ENCODE results near the gene PFDN1. TPM values are rescaled to one million over a fixed set of nuclear protein-coding genes. Genes with fewer than 3 reads are reported as not detected.

Gene PFDN1
- total RNA-seq, 1 experiment from 2014 or later: 48.9 TPM

DNA sequence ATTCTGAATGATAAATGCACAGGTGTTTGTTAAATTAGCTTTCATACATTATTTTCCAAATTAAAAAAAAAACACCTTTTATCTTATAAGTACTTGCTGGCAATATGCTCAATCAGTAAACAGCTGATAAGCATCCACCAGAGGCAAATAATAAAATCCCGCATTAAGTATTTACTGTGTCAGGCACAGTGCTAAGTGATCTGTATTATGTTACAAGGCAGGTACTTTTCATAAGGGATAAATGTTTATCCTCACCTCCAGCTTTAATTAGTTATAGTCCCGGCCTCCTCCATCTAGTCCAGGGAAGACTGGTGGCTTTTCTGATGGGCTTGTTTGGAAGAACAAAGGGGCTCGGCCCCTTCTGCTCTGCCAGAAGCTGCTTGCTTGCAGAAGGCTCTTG is 40.1 kb downstream of the PFDN1 start (continued):
- TF ChIP-seq, protein P1, sequence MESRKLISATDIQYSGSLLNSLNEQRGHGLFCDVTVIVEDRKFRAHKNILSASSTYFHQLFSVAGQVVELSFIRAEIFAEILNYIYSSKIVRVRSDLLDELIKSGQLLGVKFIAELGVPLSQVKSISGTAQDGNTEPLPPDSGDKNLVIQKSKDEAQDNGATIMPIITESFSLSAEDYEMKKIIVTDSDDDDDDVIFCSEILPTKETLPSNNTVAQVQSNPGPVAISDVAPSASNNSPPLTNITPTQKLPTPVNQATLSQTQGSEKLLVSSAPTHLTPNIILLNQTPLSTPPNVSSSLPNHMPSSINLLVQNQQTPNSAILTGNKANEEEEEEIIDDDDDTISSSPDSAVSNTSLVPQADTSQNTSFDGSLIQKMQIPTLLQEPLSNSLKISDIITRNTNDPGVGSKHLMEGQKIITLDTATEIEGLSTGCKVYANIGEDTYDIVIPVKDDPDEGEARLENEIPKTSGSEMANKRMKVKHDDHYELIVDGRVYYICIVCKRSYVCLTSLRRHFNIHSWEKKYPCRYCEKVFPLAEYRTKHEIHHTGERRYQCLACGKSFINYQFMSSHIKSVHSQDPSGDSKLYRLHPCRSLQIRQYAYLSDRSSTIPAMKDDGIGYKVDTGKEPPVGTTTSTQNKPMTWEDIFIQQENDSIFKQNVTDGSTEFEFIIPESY (IDR thresholded peaks at IDR 0.05; ENCODE audit: extremely low read depth, insufficient replicate concordance, low read length): no peak

DNA sequence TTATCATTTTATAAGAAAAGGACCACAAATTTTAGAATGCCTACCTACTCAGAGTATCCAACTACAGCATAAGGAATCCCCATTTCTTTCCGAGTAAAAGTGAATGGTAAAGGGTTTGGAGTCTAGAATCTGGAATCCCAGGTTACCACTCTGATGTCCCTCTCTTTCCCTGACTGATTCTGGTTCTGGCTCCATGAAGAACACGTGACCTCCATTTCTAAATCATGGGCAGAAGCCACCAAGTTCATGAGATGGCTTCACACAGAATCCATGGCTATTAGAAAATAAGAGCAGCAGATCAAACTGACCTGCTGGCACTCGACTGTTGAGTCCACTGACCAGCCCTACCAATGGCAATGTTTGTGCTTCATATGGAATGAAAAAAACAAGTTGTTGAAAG is 40.7 kb downstream of the PFDN1 start:
- peaks cover 71% of the 10 kb centered on the region for H3K79me2 ChIP-seq (ENCODE audit: insufficient read depth, low read length)
- DNase-seq (ENCODE audit: low read depth, low spot score) (no peak), ATAC-seq (no peak)
- no peak overlapping the region for H3K27ac ChIP-seq (ENCODE audit: low read depth, low read length)
- CTCF ChIA-PET: interaction anchor here (1.0 to 3.2 kb wide), 5 partner anchors 17 to 96 kb away, joined by 3 to 22 read pairs (median 8); partner anchors contain the start of gene HBEGF
- H3K4me2 ChIP-seq (ENCODE audit: low read length): peak overlapping the region; percentile 63
- H3K9me3 ChIP-seq (ENCODE audit: control insufficient read depth in 1 of 2, insufficient read depth in 1 of 2, low read depth in 1 of 2, low read length in 2 of 2): no peaks in the 10 kb centered on the region
- BruUV-seq (replicated peaks): no TSS peak
- peaks cover 5% of the 10 kb centered on the region; the same call in 1 of the 2 replicates for H4K20me1 ChIP-seq (ENCODE audit: insufficient read depth)
- no peaks in the 10 kb centered on the region for H3K36me3 ChIP-seq (ENCODE audit: control insufficient read depth in 1 of 2, insufficient read depth in 2 of 2, low read length in 2 of 2)
- TF ChIP-seq TCF7L2 (IDR thresholded peaks at IDR 0.05; ENCODE audit: borderline replicate concordance, extremely low read depth, insufficient read depth, insufficient read length) (no peak), SIN3A (IDR thresholded peaks at IDR 0.05; ENCODE audit: low read depth) (no peak), EGR1 (IDR thresholded peaks at IDR 0.05; ENCODE audit: low read depth) (no peak), YY1 (IDR thresholded peaks at IDR 0.05; ENCODE audit: extremely low read depth, insufficient replicate concordance, low read depth, low read length) (no peak)
- H3K27me3 ChIP-seq (ENCODE audit: insufficient read depth, low read length): no peaks in the 10 kb centered on the region
- intact Hi-C loops (cut with micrococcal nuclease): no loop called here
- 0 out of 2 replicates have a peak overlapping the region, but pooled peaks have one; percentile 20 for H3K9ac ChIP-seq (ENCODE audit: low read length)
- H3K9me2 ChIP-seq (ENCODE audit: insufficient read depth): no peaks in the 10 kb centered on the region
- RAD21 ChIA-PET (ENCODE audit: low non-redundant PET in 1 of 2, low total read pairs in 2 of 2, uncharacterized antibody in 2 of 2, unreplicated experiment in 2 of 2): interaction anchor here (1.0 kb wide), 2 partner anchors 18 to 83 kb away, joined by 3 to 5 read pairs; no protein-coding TSS in a partner anchor
- peaks cover 27 to 48% of the 10 kb centered on the region in 2 experiments for H3K4me1 ChIP-seq (ENCODE audit: control insufficient read depth in 1 of 2, insufficient read depth in 2 of 2, low read length in 2 of 2)
- no peak overlapping the region for H2AFZ ChIP-seq (ENCODE audit: low read depth, low read length, poor library complexity, severe bottlenecking)
- POLR2A ChIA-PET: interaction anchor here (2.7 kb wide), 1 partner anchor 83 kb away, joined by 24 read pairs; the partner anchor contains the start of gene HBEGF
- no peak overlapping the region for H3K4me3 ChIP-seq (replicated peaks in 1 of 2; ENCODE audit: low read depth in 1 of 2, low read length in 2 of 2)
